ENCODE results near the gene CIAO1.

GRCh38 chr2:96306370-96306769 is 40.3 kb downstream of the CIAO1 start:
- TF ChIP-seq MAX (IDR thresholded peaks at IDR 0.05): no peak
- TF ChIP-seq USF1 (IDR thresholded peaks at IDR 0.05): no peak
- no peak for TF ChIP-seq EP300 (IDR thresholded peaks at IDR 0.05; ENCODE audit: borderline replicate concordance)
- TF ChIP-seq TAF1 (IDR thresholded peaks at IDR 0.05; ENCODE audit: low read depth): no peak
- TF ChIP-seq YY1 (IDR thresholded peaks at IDR 0.05; ENCODE audit: low read depth): no peak
- TF ChIP-seq ZBTB7A (IDR thresholded peaks at IDR 0.05; ENCODE audit: low read depth): no peak
- no peak for TF ChIP-seq NFIC (IDR thresholded peaks at IDR 0.05)
- no peak for TF ChIP-seq RAD21 (IDR thresholded peaks at IDR 0.05; ENCODE audit: low read depth)
- no peak for TF ChIP-seq TEAD4 (IDR thresholded peaks at IDR 0.05)
- TF ChIP-seq CREB1 (IDR thresholded peaks at IDR 0.05; ENCODE audit: low read depth): no peak
- no peak for TF ChIP-seq EGR1 (IDR thresholded peaks at IDR 0.05)
- no peak for TF ChIP-seq TCF12 (IDR thresholded peaks at IDR 0.05; ENCODE audit: low read depth)
- TF ChIP-seq CEBPB (IDR thresholded peaks at IDR 0.05): no peak

Measured in Ishikawa (cell line).